SK-N-MC (cell line): Measurements from ENCODE around the gene JPT2.
A peak's percentile ranks its signal among the peaks of the same experiment; 100 is the strongest.
"Not testable (repeated sequence)": the region's sequence is repeated elsewhere in the genome, so short reads cannot be mapped to it uniquely, and the experiment has no call there.

Experiments used
- DNase-seq: peaks from one replicate; pipeline ENCODE4 v3.0.0-alpha.2; 2011; ENCODE audit warnings: low read depth, low spot score
- H3K27ac ChIP-seq: fragments of 200-600 bp; sonication (generic); 2 replicates; pipeline ENCODE4 v1.5.1; 2016; ENCODE audit warnings: mixed run types
- H3K36me3 ChIP-seq: fragments of 200-600 bp; sonication (generic); 2 replicates; pipeline ENCODE4 v1.6.1; 2017; ENCODE audit warnings: antibody characterized with exemption, low read length, mixed read lengths; ENCODE audit not compliant: insufficient read depth
- H3K4me3 ChIP-seq: fragments of 200-600 bp; sonication (generic); 2 replicates; pipeline ENCODE4 v1.5.1; 2016
- H3K9ac ChIP-seq: fragments of 200-600 bp; sonication (generic); 2 replicates; pipeline ENCODE4 v1.8.0; 2017; ENCODE audit warnings: mixed run types, mixed read lengths; ENCODE audit not compliant: insufficient read length
- H3K9me3 ChIP-seq: fragments of 200-600 bp; sonication (generic); 2 replicates; pipeline ENCODE4 v1.6.1; 2017; ENCODE audit warnings: low read depth, mild to moderate bottlenecking, antibody characterized with exemption, low read length, moderate library complexity, mixed read lengths
- EZH2 ChIP-seq: fragments of 200-600 bp; sonication (generic); IDR thresholded peaks from one replicate; pipeline ENCODE4 v1.6.1; 2017; ENCODE audit warnings: antibody characterized with exemption
- FOXP2 ChIP-seq: optimal IDR thresholded peaks from 2 replicates; pipeline ENCODE3; 2011; ENCODE audit warnings: mild to moderate bottlenecking, moderate library complexity; ENCODE audit not compliant: insufficient read depth; ENCODE audit errors: extremely low read length, control extremely low read depth
- POLR2AphosphoS5 ChIP-seq: IDR thresholded peaks from 2 replicates; pipeline ENCODE4 v1.6.1; 2012; ENCODE audit warnings: mild to moderate bottlenecking, low read depth, low read length, borderline replicate concordance

JPT2 gene

DNA sequence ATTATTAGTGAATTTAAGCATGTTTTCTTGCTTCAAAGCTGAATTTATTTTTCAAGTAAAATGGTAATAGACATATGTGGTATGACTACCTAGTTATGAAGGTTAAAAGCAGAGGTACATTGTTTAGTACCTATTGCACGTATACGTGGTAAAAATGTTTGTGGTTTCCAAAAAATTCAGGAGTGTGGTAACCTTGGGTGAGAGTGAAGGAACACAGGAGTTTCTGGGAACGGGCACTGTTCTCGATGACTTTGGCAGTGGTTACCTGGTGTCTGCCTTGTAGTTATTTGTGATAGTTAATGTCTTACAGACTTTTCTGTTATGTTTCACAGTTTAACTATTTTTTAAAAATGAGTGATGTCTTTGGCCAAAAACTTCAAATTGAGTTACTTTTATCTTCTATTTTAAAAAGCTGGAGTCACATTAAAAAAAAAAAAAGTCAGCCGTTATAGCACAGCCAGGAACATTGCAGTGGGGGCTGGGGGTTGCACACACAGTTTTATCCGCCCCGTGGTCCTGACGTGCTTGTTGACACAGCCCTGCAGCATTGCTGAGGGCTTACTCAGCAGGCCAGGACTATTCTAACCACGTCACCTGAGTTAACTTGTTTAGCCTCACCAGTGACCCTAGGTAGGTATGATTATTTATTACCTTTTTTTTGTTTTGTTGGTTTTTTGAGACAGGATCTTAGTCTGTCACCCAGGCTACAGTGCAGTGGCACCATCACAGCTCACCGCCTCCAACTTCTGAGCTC lies 10.9 kb downstream of the JPT2 start:
- TF ChIP-seq POLR2AphosphoS5: no peak
- TF ChIP-seq EZH2: no peak
- TF ChIP-seq FOXP2: no peak
- Histone ChIP-seq H3K9ac (no peak overlapping the region), H3K4me3 (no peak overlapping the region), H3K36me3 (peaks cover 92% of the 10 kb centered on the region), H3K9me3 (no peaks in the 10 kb centered on the region), H3K27ac (no peak overlapping the region)
- DNase-seq: no peak

DNA sequence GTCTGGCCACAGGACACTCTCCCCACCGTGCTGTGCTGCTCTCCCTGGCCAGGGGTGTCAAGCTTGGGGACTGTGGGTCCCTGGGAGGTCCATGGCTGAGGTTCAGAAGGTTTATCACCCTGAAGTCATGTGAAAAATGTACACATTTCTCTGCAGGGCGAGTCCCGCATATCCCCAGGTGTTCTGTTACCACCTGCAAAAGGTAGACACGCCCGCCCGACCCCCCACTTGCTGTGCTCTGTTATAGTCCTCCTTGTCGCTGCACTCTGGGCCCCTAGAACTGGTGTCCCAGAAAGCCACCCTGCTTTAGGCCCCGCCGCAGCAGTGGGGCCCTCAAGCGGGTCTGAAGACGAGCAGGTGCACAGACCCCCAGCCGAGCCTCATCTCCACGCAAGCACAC lies 11.8 kb downstream of the JPT2 start:
- Histone ChIP-seq H3K4me3 (no peak overlapping the region), H3K9ac (no peak overlapping the region), H3K27ac (no peak overlapping the region), H3K36me3 (peaks cover 96% of the 10 kb centered on the region), H3K9me3 (no peaks in the 10 kb centered on the region)
- DNase-seq: no peak
- TF ChIP-seq EZH2 (no peak), POLR2AphosphoS5 (no peak), FOXP2 (no peak)

DNA sequence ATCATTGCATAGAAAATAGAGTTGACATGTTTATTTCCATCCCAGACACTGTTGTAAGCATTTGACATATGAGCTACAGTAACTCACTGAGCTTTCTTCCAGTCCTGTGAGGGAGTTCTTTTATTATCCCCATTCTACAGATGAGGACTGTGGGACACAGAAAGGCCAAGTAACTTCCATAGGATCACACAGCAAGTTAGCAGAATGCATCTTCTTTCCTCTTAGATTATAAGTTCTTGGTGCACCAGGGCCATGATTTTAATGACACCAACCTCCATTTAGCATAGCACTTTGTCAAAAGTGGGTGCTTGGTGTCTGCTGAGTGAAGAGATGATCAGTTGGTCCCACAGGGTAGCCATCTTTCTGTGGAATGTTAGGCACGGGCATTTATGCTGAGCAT lies 12.7 kb downstream of the JPT2 start:
- no peak overlapping the region for H3K27ac ChIP-seq
- H3K9me3 ChIP-seq: no peaks in the 10 kb centered on the region
- no peak overlapping the region for H3K4me3 ChIP-seq
- no peak for DNase-seq
- no peak overlapping the region for H3K9ac ChIP-seq
- H3K36me3 ChIP-seq: peaks cover 94% of the 10 kb centered on the region
- no peak for TF ChIP-seq POLR2AphosphoS5
- TF ChIP-seq FOXP2: no peak
- no peak for TF ChIP-seq EZH2

DNA sequence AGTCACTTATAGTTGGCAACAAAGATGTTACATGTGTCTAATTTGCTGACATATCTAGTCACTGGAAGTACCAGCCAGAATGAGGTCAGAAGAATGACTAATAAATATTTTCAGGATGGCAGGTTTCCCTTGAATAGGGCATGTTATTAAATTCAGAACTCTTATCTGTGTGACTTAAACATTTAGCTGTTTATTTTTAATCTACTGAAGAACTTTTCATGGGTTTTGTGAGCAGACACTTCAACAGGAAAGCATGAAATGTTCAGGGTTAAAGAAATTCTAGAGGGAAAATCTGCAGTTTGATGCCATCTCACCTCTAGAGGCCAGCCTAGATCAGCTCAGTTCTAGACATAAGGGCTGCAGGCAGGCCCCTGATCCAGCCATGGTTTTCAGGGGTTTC lies 13.2 kb downstream of the JPT2 start:
- no peaks in the 10 kb centered on the region for H3K9me3 ChIP-seq
- no peak for DNase-seq
- H3K9ac ChIP-seq: no peak overlapping the region
- peaks cover 94% of the 10 kb centered on the region for H3K36me3 ChIP-seq
- no peak overlapping the region for H3K4me3 ChIP-seq
- no peak overlapping the region for H3K27ac ChIP-seq
- TF ChIP-seq POLR2AphosphoS5: no peak

DNA sequence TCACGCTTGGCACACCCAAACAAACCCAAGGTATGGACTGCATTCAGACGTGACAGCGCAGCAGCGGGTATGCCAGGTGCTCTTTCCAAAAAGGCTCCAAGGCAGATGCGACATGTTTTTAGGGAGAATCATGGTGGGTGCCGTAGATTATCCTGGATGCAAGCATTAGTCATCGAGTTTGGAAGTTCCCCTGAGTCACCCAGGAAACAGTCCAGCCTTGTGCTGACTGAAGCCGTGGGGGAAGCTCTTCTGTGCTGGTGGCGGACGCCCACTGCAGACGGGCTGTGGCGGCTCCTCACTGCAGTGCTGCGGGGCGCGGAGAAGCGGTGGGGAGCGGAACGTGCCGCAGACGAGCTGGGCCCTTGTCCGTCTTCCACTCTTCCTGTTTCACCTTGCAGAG lies 13.9 kb downstream of the JPT2 start:
- Histone ChIP-seq H3K9ac (no peak overlapping the region), H3K9me3 (no peaks in the 10 kb centered on the region), H3K4me3 (no peak overlapping the region), H3K36me3 (peaks cover 94% of the 10 kb centered on the region), H3K27ac (no peak overlapping the region)
- DNase-seq: no peak
- no peak for TF ChIP-seq FOXP2
- TF ChIP-seq EZH2: no peak
- TF ChIP-seq POLR2AphosphoS5: no peak

- Histone ChIP-seq H3K36me3 (peaks cover 92% of the 10 kb centered on the region), H3K4me3 (no peak overlapping the region), H3K27ac (no peak overlapping the region), H3K9ac (no peak overlapping the region), H3K9me3 (no peaks in the 10 kb centered on the region)
- DNase-seq: no peak
- TF ChIP-seq POLR2AphosphoS5 (no peak), FOXP2 (no peak), EZH2 (no peak)
Measured at GRCh38 chr16:1696863-1697262, 18.8 kb downstream of the JPT2 start.

- TF ChIP-seq FOXP2 (no peak), POLR2AphosphoS5 (no peak), EZH2 (no peak)
- H3K4me3 ChIP-seq: no peak overlapping the region
- no peaks in the 10 kb centered on the region for H3K9me3 ChIP-seq
- DNase-seq: no peak
- H3K36me3 ChIP-seq: peaks cover 78% of the 10 kb centered on the region
- no peak overlapping the region for H3K27ac ChIP-seq
- H3K9ac ChIP-seq: no peak overlapping the region
Measured at GRCh38 chr16:1698680-1699079, 20.6 kb downstream of the JPT2 start.

DNA sequence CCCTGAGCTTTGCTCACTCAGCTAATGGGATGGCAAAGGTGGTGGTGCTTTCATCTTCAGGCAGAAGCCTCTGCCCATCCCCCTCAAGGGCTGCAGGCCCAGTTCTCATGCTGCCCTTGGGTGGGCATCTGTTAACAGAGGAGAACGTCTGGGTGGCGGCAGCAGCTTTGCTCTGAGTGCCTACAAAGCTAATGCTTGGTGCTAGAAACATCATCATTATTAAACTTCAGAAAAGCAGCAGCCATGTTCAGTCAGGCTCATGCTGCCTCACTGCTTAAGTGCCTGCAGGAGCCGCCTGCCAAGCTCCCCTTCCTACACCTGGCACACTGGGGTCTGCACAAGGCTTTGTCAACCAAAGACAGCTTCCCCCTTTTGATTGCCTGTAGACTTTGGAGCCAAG lies 22.2 kb downstream of the JPT2 start:
- TF ChIP-seq FOXP2 (no peak), POLR2AphosphoS5 (no peak), EZH2 (no peak)
- H3K36me3 ChIP-seq: peaks cover 66% of the 10 kb centered on the region
- no peak overlapping the region for H3K4me3 ChIP-seq
- no peak overlapping the region for H3K27ac ChIP-seq
- H3K9ac ChIP-seq: no peak overlapping the region
- no peak for DNase-seq
- H3K9me3 ChIP-seq: no peaks in the 10 kb centered on the region

GRCh38 chr16:1701216-1701878 lies 23.3 kb downstream of the JPT2 start:
- Histone ChIP-seq H3K9me3 (no peaks in the 10 kb centered on the region), H3K9ac (no peak overlapping the region), H3K27ac (no peak overlapping the region), H3K4me3 (no peak overlapping the region), H3K36me3 (peaks cover 58% of the 10 kb centered on the region)
- TF ChIP-seq POLR2AphosphoS5 (no peak), EZH2 (no peak), FOXP2 (no peak)
- DNase-seq: no peak

DNA sequence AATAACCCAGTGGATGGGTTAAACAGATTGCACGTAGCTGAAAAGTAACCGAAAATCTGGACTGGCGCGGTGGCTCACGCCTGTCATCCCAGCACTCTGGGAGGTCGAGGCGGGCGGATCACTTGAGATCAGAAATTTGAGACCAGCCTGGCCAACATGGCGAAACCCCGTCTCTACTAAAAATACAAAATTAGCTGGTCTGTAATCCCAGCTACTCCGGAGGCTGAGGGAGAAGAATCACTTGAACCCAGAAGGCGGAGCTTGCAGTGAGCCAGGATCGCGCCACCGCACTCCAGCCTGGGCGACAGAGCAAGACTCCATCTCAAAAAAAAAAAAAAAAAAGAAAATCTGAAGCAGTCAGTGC lies 27.2 kb downstream of the JPT2 start:
- Histone ChIP-seq H3K4me3 (peak overlapping the region; percentile 89), H3K9ac (peak overlapping the region; percentile 91), H3K36me3 (peaks cover 19% of the 10 kb centered on the region; the same call in 1 of the 2 replicates), H3K27ac (peak overlapping the region; percentile 94)
- not testable (repeated sequence) for H3K9me3 ChIP-seq, DNase-seq
